GM12875 (cell line): ENCODE measurements around the gene CACHD1.

ENCODE experiments used
- H3K4me3 ChIP-seq: one replicate; pipeline ENCODE4 v1.5.1; 2011; ENCODE audit warnings: low read depth, low read length, control low read depth
- CTCF ChIP-seq: IDR thresholded peaks from 2 replicates; pipeline ENCODE4 v1.5.1; 2011; ENCODE audit warnings: low read depth, mild to moderate bottlenecking, control low read depth, inconsistent platforms, low read length, moderate library complexity, borderline replicate concordance; ENCODE audit not compliant: insufficient read depth

CACHD1 gene

DNA sequence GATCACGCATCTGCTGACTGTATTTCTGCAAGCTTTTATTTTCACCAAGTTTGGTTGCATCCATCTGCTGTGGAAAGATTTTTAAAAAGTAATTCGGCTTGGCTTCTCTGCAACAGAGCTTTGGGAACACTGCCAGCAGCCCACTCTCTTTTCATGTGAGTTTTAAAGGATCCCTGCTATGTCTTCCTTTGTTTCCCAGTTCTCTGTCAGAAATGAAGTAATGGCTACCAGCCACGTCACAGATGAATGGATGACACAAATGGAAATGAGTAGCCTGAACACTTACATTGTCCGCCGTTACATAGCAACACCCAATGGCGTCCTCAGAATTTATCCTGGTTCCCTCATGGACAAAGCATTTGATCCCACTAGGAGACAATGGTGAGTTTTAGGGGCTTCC, 194.4 kb downstream of the CACHD1 start:
- H3K4me3 ChIP-seq = no peak overlapping the region
- TF ChIP-seq CTCF = no peak

DNA sequence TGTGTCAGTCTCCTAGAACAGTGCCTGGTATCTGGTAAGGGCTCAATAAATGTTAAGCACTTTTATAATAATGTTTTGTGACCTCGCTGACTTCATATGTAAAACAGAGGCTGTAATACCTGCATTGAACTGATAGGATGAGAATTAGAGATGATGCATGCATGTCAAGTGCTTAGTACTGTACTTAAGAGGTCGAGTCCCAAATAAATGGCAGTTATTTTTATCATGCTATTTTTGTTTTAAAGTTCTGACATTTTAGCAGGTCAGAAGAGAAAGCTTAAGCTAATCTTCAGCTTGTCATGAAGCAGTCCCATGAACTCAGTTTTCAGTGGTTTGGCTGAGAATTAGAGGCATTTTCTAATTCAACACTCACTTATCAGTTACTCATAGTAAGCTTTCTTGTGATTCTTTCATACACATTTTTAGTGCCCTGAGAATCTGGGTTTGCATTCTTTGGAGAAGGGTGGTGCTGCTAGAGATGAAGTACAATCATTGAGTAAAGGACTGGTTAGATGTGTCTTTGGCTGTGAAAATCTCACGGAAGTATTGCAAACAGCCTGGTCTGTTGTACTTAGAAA, 199.3 kb downstream of the CACHD1 start:
- no peak overlapping the region for H3K4me3 ChIP-seq
- no peak for TF ChIP-seq CTCF

- no peak overlapping the region for H3K4me3 ChIP-seq
- TF ChIP-seq CTCF = peak; percentile 65; the same call in 1 of the 2 replicates
These were observed 205.9 kb downstream of the CACHD1 start for GRCh38 chr1:64675718-64676345.

GRCh38 chr1:64676386-64676785, 206.5 kb downstream of the CACHD1 start:
- no peak overlapping the region for H3K4me3 ChIP-seq
- TF ChIP-seq CTCF = no peak

DNA sequence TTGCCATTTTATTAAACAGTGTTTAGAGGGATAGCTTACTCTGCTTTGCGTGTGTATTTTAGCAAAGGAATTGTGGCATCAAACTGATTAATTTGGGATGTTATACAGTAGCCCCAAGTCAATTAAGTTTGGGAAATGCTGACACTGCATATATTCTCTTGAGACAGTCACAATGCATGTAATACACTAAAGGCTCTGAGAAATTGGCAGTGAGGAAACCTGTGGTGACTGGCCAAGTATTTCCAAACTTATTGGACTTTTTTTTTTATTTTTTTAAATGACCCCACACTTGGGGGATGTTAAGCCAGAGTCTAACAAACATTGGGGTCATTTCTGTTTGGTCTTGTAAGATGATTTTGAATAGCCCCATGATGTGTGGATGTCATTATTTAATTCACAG, 207.6 kb downstream of the CACHD1 start:
- no peak for TF ChIP-seq CTCF
- H3K4me3 ChIP-seq = no peak overlapping the region

- H3K4me3 ChIP-seq = no peak overlapping the region
- TF ChIP-seq CTCF = no peak
These were observed 208.4 kb downstream of the CACHD1 start for GRCh38 chr1:64678366-64678765.

DNA sequence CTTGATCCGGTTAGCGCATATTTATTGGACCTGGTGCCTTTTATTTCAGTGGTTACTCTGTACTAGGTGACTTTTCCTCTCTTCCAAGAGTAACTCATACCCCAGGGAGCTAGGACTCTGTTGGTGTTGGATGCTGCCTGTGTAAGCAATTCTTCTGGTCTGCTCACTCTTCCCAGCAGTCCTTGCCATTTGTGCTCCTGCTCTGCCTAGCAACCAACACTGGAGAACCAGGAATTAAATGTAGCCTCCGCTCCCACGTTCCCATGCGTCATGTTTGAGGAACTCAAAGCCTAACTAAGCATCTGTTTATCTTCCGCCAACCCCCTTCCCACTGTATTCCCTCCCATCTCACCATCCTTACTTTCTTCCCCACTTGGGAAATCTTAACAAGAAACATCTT, 209.2 kb downstream of the CACHD1 start:
- no peak for TF ChIP-seq CTCF

More for the DNA sequence above, 209.2 kb downstream of the CACHD1 start:
- H3K4me3 ChIP-seq = no peak overlapping the region
